ENCODE results near the gene RALGAPA2. TPM values are rescaled to one million over a fixed set of nuclear protein-coding genes. Genes with fewer than 3 reads are reported as not detected.

RALGAPA2 gene
- total RNA-seq, 2 experiments from 2014 or later: 14.3 to 17.2 TPM

DNA sequence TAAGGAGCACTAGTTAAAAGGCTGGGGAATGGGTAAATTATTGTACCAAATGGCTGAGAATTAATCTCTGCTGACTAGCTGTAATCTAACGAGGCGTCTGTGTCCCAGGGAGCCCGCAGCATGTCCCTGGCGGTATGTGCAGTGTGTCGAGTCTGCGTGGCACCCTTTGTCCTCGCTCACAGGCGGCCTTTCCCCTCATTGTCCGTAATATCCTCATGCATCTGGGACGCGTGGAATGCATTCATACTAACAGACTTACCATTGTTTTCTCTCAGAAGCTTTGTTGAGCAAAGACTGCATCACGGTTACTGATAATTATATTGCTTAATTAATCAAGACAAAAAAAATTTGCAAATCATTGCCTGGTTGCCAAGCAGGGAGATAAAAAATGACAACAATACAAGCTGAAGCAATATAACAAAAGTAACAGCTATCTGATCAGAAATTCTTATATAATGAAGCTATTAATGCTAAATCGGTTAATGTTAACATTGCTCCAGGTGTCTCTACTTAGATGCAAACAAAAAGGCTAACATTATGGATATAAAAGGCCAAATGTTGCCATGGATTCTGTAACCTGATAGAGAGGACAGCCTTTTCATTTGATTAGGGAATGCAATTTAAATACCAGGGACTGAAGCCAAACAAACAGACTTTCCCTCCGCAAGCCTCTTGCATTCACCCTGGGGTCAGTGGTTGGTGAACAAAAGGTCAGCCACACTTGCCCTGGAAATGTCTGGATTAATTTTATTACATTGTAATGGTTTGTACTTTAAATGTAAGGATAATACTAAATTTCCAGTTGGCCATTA lies 219.7 kb downstream of the RALGAPA2 start:
- TF ChIP-seq CTCF (IDR thresholded peaks at IDR 0.05): no peak

GRCh38 chr20:20491784-20492264 lies 220.6 kb downstream of the RALGAPA2 start:
- H3K9me3 Mint-ChIP-seq: no peaks in the 10 kb centered on the region
- no peaks in the 10 kb centered on the region for H3K27me3 Mint-ChIP-seq
- no peak for DNase-seq
- no peak for TF ChIP-seq CTCF (IDR thresholded peaks at IDR 0.05)
- ATAC-seq: no peak
- ChIA-PET CTCF (interaction anchor here (1.0 kb wide), 1 partner anchor 253 kb away, joined by 3 read pairs; no protein-coding TSS in a partner anchor), POLR2A (interaction anchor here (0.6 kb wide), 1 partner anchor 13 kb away, joined by 3 read pairs; no protein-coding TSS in a partner anchor)
- peak overlapping the region; percentile 63 for H3K4me3 Mint-ChIP-seq
- peaks cover 58% of the 10 kb centered on the region for H3K4me1 Mint-ChIP-seq (ENCODE audit: low read depth)
- peak overlapping the region; percentile 98 for H3K27ac Mint-ChIP-seq
- peaks cover 35% of the 10 kb centered on the region for H3K36me3 Mint-ChIP-seq (ENCODE audit: low read depth)
- intact Hi-C loops (cut with micrococcal nuclease): loop anchor here (10.0 kb wide), 1 partner anchor 127 kb away; the partner anchor contains the start of gene INSM1

More for the DNA sequence above, 219.7 kb downstream of the RALGAPA2 start:
- Mint-ChIP-seq H3K4me1 (ENCODE audit: low read depth) (peaks cover 59% of the 10 kb centered on the region), H3K27ac (peak overlapping the region; percentile 98), H3K4me3 (no peak overlapping the region), H3K27me3 (no peaks in the 10 kb centered on the region), H3K9me3 (no peaks in the 10 kb centered on the region), H3K36me3 (ENCODE audit: low read depth) (peaks cover 39% of the 10 kb centered on the region)
- DNase-seq (no peak), ATAC-seq (no peak)
- intact Hi-C loops (cut with micrococcal nuclease): loop anchor here (10.0 kb wide), 1 partner anchor 128 kb away; the partner anchor contains the start of gene INSM1
- POLR2A ChIA-PET: no interaction called here
- CTCF ChIA-PET: interaction anchor here (1.0 kb wide), 1 partner anchor 254 kb away, joined by 3 read pairs; no protein-coding TSS in a partner anchor

DNA sequence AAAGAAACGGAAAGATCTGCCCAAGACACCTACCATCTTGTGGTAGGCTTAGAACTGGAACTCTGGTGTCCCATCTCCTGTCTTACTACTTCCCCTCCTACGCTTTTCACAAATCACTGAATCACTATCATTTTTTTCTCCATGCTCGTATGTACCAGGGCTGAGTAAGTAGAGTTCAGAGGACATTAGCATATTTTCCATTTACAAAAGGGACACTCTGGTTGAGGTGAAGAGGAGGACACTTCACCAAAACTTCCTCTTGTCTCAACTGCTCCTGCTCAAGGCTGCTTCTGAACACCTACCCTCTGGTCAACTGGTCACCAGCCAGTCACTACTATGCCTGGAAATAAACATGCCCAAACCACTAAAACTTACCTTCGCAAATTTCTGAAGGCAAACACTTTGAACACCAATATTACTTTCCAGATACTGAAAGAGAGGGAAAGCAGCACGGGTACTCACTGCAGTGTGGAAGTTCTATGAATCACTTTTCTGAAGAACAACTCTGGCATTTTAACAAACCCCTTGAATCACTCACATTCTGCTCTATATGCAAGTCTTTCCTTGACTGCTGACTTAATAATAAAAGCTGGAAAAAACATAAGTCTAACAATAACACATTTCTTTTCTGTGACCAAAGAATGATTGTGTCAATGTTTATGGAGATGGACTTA lies 221.2 kb downstream of the RALGAPA2 start:
- Mint-ChIP-seq H3K4me3 (peak overlapping the region; percentile 63), H3K27ac (peak overlapping the region; percentile 98), H3K36me3 (ENCODE audit: low read depth) (peaks cover 41% of the 10 kb centered on the region), H3K9me3 (no peaks in the 10 kb centered on the region), H3K4me1 (ENCODE audit: low read depth) (peaks cover 54% of the 10 kb centered on the region), H3K27me3 (no peaks in the 10 kb centered on the region)
- intact Hi-C loops (cut with micrococcal nuclease): loop anchor here (10.0 kb wide), 1 partner anchor 126 kb away; the partner anchor contains the start of gene INSM1
- ChIA-PET CTCF (interaction anchor here (1.2 kb wide), 1 partner anchor 39 kb away, joined by 4 read pairs; no protein-coding TSS in a partner anchor), POLR2A (interaction anchor here (0.6 kb wide), 1 partner anchor 13 kb away, joined by 3 read pairs; no protein-coding TSS in a partner anchor)
- TF ChIP-seq CTCF (IDR thresholded peaks at IDR 0.05): no peak
- peak; percentile 31 for DNase-seq
- ATAC-seq: peak; percentile 83

GRCh38 chr20:20490673-20491072 lies 221.8 kb downstream of the RALGAPA2 start:
- H3K27ac Mint-ChIP-seq: peak overlapping the region; percentile 98
- peak overlapping the region; percentile 63 for H3K4me3 Mint-ChIP-seq
- no peak for TF ChIP-seq CTCF (IDR thresholded peaks at IDR 0.05)
- H3K9me3 Mint-ChIP-seq: no peaks in the 10 kb centered on the region
- no peaks in the 10 kb centered on the region for H3K27me3 Mint-ChIP-seq
- ChIA-PET CTCF (interaction anchor here (1.2 kb wide), 1 partner anchor 39 kb away, joined by 4 read pairs; no protein-coding TSS in a partner anchor), POLR2A (no interaction called here)
- H3K4me1 Mint-ChIP-seq (ENCODE audit: low read depth): peaks cover 50% of the 10 kb centered on the region
- peaks cover 40% of the 10 kb centered on the region for H3K36me3 Mint-ChIP-seq (ENCODE audit: low read depth)
- ATAC-seq: peak; percentile 6
- intact Hi-C loops (cut with micrococcal nuclease): loop anchor here (10.0 kb wide), 1 partner anchor 126 kb away; the partner anchor contains the start of gene INSM1
- DNase-seq: peak; percentile 10
